Measurements from ENCODE around the gene PCSK5.

Gene PCSK5

GRCh38 chr9:76374783-76375559, 484.5 kb downstream of the PCSK5 start:
- DNase-seq (ENCODE audit: low read depth in 2 of 3, low spot score in 2 of 3): no peak

GRCh38 chr9:76377791-76378190, 487.3 kb downstream of the PCSK5 start:
- DNase-seq (ENCODE audit: low read depth in 2 of 3, low spot score in 2 of 3): no peak

DNA sequence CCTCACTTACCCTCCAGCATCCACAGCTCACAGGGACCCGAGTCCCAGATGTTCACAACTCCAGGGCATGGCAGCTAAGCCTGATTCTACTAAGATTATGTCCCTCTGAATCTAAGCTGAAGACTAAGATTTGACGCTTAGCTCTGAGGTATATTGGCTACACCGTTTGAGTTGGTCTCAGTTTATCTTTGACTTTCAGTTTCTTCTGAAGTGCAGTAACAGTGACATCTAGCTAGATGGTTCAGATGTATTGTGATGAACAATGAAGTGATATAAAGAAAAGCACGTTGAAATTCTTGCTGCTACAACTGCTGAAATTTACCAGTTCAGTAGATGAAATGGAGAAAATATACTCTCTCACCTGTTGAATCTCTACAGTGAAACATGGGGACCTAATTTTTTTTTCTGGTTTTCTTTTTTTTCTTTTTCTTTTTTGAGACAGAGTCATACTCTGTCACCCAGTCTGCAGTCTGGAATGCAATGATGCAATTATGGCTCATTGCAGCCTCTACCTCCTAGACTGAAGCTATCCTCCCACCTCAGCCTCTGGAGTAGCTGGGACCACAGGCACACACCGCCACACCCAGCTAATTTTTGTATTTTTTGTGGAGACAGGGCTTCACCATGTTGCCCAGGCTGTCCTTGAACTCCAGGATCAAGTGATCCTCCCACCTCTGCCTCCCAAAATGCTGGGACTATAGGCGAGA, 488.0 kb downstream of the PCSK5 start:
- no peak for DNase-seq (ENCODE audit: low read depth in 2 of 3, low spot score in 2 of 3)

DNA sequence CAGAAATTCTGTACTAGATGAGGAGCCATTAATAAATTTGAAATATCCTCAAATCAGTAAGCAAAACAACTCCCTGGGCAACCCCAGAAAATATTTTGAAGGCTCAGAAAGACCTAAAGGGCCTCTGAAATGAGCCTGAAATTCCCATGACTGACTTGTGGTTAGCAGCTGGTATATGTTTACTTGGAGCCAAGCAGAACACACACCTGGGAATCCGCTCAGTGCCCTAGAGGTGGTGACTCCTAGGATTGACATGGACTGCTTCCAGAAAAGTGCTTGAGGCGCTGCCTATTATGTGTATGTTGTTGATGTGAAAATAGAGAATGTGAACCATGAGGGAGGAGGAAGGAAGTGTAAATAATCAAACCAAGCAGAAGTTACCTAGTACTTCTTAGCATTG, 489.0 kb downstream of the PCSK5 start:
- no peak for DNase-seq (ENCODE audit: low read depth in 2 of 3, low spot score in 2 of 3)

- DNase-seq (ENCODE audit: low read depth in 2 of 3, low spot score in 2 of 3): no peak
These were observed 500.2 kb downstream of the PCSK5 start for GRCh38 chr9:76390656-76391055.

DNA sequence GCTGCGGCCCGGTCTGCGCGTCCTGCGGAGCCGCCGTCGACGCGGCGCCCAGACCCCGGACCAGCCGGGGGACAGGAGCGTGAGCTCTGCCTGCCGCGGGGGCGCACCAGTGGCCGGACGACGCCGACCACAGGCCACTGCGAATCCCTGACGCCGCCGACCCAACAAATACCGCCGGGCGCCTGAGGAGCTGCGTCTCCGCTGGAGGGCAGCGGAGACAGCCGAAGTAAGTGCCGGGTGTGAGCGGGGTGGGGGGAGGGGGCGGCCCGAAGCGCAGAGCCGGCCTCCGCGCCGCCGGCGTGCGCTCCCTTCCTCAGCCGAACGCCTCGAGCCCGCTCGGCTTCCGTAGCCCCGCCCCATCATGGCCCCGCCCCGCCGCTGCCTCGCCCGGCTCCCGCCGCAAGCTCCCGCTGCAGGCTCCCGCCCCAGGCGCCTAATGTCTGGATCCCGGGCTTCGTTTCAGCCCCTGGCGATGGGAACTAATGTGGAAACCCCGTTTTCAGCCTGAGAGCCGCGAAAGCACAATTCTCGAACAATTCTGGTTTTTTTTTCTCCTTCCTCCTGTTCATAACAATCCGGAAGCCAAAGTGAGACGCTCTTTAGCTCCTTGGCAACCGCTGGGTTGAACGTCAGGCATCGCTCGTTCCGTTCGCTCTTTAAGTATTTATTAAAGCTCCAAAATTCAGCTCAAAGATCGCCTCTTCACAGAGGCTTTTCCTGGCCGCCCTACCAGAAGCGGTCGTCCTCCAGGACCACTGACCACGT, 503.9 kb downstream of the PCSK5 start, which contains the start of gene RFK:
Gene RFK (minus strand): TSS at position 232 of the 765 bp plus-strand sequence. CDS start 255 bp downstream, outside the sequence.
- DNase-seq (ENCODE audit: low read depth in 2 of 3, low spot score in 2 of 3): peak; percentile 85 to 92 (median 89)

DNA sequence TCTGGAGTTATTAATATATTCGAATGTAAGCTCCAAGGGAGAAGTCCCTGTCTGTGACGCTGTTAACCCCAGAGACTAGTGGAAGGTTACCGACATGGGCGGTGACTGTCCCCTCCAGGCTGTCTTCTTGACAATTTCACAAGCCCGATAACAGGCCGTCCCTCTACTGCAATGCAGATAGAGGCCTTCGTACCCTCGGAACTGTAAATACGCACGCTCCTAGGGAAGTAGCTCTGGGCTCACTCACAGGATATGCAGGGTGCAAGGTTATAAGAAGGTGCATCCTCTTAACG, 504.4 kb downstream of the PCSK5 start:
- DNase-seq (ENCODE audit: low read depth in 2 of 3, low spot score in 2 of 3): peak in 1 of 3 experiments; percentile 25

DNA sequence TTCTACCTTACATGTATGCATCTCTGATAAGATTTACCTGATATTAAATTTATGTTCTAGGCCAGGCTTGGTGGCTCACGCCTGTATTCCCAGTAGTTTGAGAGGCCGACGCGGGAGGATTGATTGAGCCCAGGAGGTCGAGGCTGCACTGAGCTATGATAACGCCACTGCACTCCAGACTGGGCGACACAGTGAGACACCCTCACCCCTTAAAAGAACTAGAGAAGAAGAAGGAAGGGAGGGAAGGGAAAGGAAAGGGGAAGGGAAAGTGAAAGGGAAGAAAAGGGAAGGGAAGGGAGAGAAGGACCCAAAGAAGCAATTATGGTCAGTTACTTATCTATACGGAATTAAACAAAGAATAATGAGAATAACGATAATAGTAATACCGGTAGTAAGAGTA, 504.9 kb downstream of the PCSK5 start:
- DNase-seq (ENCODE audit: low read depth in 2 of 3, low spot score in 2 of 3): no peak

DNA sequence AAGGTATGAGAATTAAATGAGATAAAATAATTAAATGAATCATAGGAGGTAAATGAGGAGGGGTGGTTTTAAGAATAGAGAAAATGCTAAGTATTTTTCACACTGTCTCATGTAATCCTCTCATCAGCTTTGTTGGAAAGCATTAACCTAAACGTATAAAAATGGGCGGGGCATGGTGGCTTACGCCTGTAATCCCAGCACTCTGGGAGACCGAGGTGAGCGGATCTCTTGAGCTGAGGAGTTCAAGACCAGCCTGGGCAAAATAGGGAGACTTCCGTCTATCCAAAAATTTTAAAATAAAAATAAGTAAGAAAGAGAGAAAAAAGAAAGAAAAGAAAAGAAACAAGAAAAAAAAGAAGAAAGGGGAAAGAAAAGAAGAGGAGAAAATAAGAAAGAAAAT, 505.7 kb downstream of the PCSK5 start:
- no peak for DNase-seq (ENCODE audit: low read depth in 2 of 3, low spot score in 2 of 3)

DNA sequence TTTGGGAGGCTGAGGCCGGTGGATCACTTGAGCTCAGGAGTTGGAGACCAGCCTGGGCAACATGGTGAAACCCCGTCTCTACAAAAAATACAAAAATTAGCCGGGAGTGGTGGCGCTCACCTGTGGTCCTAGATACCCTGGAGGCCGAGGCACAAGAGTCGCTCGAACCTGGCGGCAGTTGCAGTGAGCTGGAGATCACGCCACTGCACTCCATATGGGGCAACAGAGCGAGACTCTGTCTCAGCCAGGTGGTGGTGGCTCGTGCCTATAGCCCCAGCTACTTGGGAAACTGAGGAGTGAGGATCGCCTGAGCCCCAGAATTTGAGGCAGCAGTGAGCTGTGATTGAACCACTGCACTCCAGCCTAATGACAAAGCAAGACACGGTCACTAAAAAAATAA, 506.1 kb downstream of the PCSK5 start:
- DNase-seq (ENCODE audit: low read depth in 2 of 3, low spot score in 2 of 3): no peak

- no peak for DNase-seq (ENCODE audit: low read depth in 2 of 3, low spot score in 2 of 3)
These were observed 509.4 kb downstream of the PCSK5 start for GRCh38 chr9:76399856-76400255.

DNA sequence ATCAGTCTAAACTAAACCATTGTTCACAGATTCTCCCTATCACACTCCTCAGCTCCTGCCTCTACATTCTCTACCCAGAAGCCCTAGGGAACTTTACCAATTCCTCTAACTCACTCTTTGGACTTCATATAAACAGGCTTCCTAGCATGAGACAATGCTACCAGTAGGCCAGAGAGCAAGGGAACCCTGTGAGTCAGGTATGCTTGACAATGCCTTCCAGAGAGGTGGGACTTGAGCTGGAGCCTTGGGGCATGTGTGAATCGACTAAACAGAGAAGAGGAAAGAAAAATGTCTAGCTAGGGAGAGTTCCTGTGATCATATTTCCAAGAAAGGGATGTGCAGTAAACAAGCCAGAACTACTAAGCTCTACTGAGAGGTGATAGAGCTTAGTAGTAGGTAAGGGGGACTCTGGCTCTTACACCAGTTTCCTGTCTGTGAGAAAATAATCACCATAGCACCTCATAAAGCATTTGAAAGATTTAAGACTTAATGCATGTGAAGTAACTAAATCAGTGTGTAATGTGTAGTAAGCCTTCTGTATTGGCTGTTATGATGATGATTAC, 510.1 kb downstream of the PCSK5 start:
- no peak for DNase-seq (ENCODE audit: low read depth in 2 of 3, low spot score in 2 of 3)

- no peak for DNase-seq (ENCODE audit: low read depth in 2 of 3, low spot score in 2 of 3)
These were observed 510.7 kb downstream of the PCSK5 start for GRCh38 chr9:76401176-76401575.

- no peak for DNase-seq (ENCODE audit: low read depth in 2 of 3, low spot score in 2 of 3)
These were observed 511.3 kb downstream of the PCSK5 start for GRCh38 chr9:76401580-76402354.

- DNase-seq (ENCODE audit: low read depth in 2 of 3, low spot score in 2 of 3): no peak
These were observed 512.9 kb downstream of the PCSK5 start for GRCh38 chr9:76403352-76403751.

DNA sequence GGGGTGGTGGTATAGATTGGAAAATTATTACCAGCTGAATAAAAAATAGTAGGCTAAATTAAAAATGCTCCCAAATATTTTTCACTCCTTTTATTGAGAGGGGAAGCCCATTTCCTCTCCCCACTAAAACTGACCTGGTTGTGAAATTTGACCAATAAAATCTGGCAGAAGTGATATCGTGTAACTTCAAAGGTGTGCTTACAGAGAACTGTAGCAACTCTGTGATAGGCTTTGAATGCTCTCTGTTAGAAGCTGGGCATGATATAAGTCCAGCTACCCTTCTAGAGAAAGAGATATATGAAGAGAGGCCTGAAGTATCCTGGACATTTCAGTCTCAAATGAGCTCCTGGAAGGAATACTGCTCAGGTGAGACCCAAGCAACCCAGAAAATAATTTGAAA, 513.9 kb downstream of the PCSK5 start:
- DNase-seq (ENCODE audit: low read depth in 2 of 3, low spot score in 2 of 3): no peak

GRCh38 chr9:76405340-76405739, 514.9 kb downstream of the PCSK5 start:
- no peak for DNase-seq (ENCODE audit: low read depth in 2 of 3, low spot score in 2 of 3)

GRCh38 chr9:76405868-76406267, 515.4 kb downstream of the PCSK5 start:
- no peak for DNase-seq (ENCODE audit: low read depth in 2 of 3, low spot score in 2 of 3)
